Gastrocnemius medialis (tissue), 4 donors: ENCODE data around the gene LRRTM3. TPM values are rescaled to one million over a fixed set of nuclear protein-coding genes. Genes with fewer than 3 reads are reported as not detected.

ENCODE experiments used
- ATAC-seq, 2 donors: fragments of 150-250 bp; one replicate each; pipeline ENCODE4 v1.9.1; 2016
- DNase-seq, 2 donors: peaks; one replicate each; pipeline ENCODE4 v3.0.0-alpha.2; 2019
- H3K27ac ChIP-seq, 4 donors: fragments of 200-600 bp; sonication (generic); 1 replicate in 1 of 4; 2 replicates in 3 of 4; pipeline ENCODE4 v1.5.1; 2016 to 2018; ENCODE audit warnings: mild to moderate bottlenecking in 2 of 4, moderate library complexity in 1 of 4
- H3K27me3 ChIP-seq, 3 donors: fragments of 200-600 bp; sonication (generic) in 2 of 3; 1 replicate in 1 of 3; 2 replicates in 2 of 3; pipeline versions ENCODE4 v1.5.1 to v1.6.0; 2016 to 2019; ENCODE audit warnings: mild to moderate bottlenecking in 1 of 3, moderate library complexity in 1 of 3
- H3K36me3 ChIP-seq, 2 donors: fragments of 200-600 bp; sonication (generic) in 1 of 2; one replicate each; pipeline ENCODE4 v1.5.1; 2017 to 2018
- H3K4me1 ChIP-seq, 2 donors: fragments of 200-600 bp; sonication (generic) in 1 of 2; one replicate each; pipeline ENCODE4 v1.5.1; 2016 to 2017; ENCODE audit warnings: mild to moderate bottlenecking in 2 of 2
- H3K4me3 ChIP-seq, 4 donors: fragments of 200-600 bp; sonication (generic) in 3 of 4; 1 replicate in 1 of 4; 2 replicates in 3 of 4; pipeline ENCODE4 v1.5.1; 2016 to 2019; ENCODE audit warnings: mild to moderate bottlenecking in 2 of 4
- H3K9me3 ChIP-seq, 3 donors: fragments of 200-600 bp; sonication (generic) in 2 of 3; 1 replicate in 1 of 3; 2 replicates in 2 of 3; pipeline ENCODE4 v1.5.1; 2016 to 2019
- CTCF ChIP-seq, 5 experiments: fragments of 450-650 bp in 3 of 5; fragments of 200-600 bp in 2 of 5; sonication (generic) in 2 of 5; IDR thresholded peaks in 4 of 5; conservative IDR thresholded peaks in 1 of 5; 1 replicate in 4 of 5; 2 replicates in 1 of 5; pipeline ENCODE4 v1.5.1; 2016 to 2019; ENCODE audit warnings: antibody characterized with exemption in 5 of 5, mild to moderate bottlenecking in 3 of 5, moderate library complexity in 3 of 5
- POLR2A ChIP-seq, 2 donors: fragments of 450-650 bp; IDR thresholded peaks; one replicate each; pipeline ENCODE4 v1.6.1; 2017; ENCODE audit warnings: antibody characterized with exemption in 2 of 2, mild to moderate bottlenecking in 2 of 2, moderate library complexity in 2 of 2
- in situ Hi-C, 4 donors: fragments of 200-750 bp; cut with MboI; loops; one replicate each; pipeline versions ENCODE4 v1.15.0 to v1.8.0; 2017; ENCODE audit warnings: low sequenced_read_pairs in 4 of 4
- intact Hi-C: fragments of 100-400 bp; cut with DNase I; formaldehyde crosslinking; loops from one replicate; pipeline ENCODE4 v1.15.1; 2023; ENCODE audit warnings: low total_unique reads
- total RNA-seq, 4 donors: library from RNA; depleted of rRNA; stranded (reverse); fragments of >200 nt; gene quantifications; one replicate each; pipeline versions ENCODE4 v1.1.0 to v1.2.3, GENCODE V29; 2016

Gene LRRTM3
- total RNA-seq, 4 donors from 2014 or later, result not detected

GRCh38 chr10:66925373-66925772 is 463 bp upstream of the LRRTM3 start:
- H3K36me3 ChIP-seq, result no peaks in the 10 kb centered on the region
- peaks cover 5 to 15% of the 10 kb centered on the region in 2 donors for H3K4me1 ChIP-seq
- ATAC-seq, result no peak
- in situ Hi-C loops, result no loop called here
- no peak overlapping the region for H3K27ac ChIP-seq
- DNase-seq, result no peak
- no peak overlapping the region for H3K4me3 ChIP-seq
- peaks cover 4 to 6% (median 6%) of the 10 kb centered on the region in 3 donors for H3K27me3 ChIP-seq
- H3K9me3 ChIP-seq, result no peaks in the 10 kb centered on the region
- intact Hi-C loops, result no loop called here
- TF ChIP-seq POLR2A (IDR thresholded peaks at IDR 0.05) (no peak), CTCF (IDR thresholded peaks at IDR 0.05 in 4 of 5, conservative IDR thresholded peaks at IDR 0.05 in 1 of 5) (no peak)

GRCh38 chr10:66926841-66927240 is 1.0 kb downstream of the LRRTM3 start:
- DNase-seq (no peak), ATAC-seq (no peak)
- Histone ChIP-seq H3K36me3 (no peaks in the 10 kb centered on the region), H3K4me1 (peaks cover 5 to 15% of the 10 kb centered on the region in 2 donors), H3K9me3 (no peaks in the 10 kb centered on the region), H3K27ac (no peak overlapping the region), H3K4me3 (no peak overlapping the region), H3K27me3 (peaks cover 5 to 6% (median 6%) of the 10 kb centered on the region in 3 donors)
- TF ChIP-seq CTCF (IDR thresholded peaks at IDR 0.05 in 4 of 5, conservative IDR thresholded peaks at IDR 0.05 in 1 of 5) (no peak), POLR2A (IDR thresholded peaks at IDR 0.05) (no peak)
- in situ Hi-C loops, result no loop called here
- intact Hi-C loops, result no loop called here

DNA sequence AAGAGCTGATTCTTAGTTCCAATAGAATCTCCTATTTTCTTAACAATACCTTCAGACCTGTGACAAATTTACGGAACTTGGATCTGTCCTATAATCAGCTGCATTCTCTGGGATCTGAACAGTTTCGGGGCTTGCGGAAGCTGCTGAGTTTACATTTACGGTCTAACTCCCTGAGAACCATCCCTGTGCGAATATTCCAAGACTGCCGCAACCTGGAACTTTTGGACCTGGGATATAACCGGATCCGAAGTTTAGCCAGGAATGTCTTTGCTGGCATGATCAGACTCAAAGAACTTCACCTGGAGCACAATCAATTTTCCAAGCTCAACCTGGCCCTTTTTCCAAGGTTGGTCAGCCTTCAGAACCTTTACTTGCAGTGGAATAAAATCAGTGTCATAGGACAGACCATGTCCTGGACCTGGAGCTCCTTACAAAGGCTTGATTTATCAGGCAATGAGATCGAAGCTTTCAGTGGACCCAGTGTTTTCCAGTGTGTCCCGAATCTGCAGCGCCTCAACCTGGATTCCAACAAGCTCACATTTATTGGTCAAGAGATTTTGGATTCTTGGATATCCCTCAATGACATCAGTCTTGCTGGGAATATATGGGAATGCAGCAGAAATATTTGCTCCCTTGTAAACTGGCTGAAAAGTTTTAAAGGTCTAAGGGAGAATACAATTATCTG is 1.6 kb downstream of the LRRTM3 start:
- Histone ChIP-seq H3K4me3 (no peak overlapping the region), H3K9me3 (no peaks in the 10 kb centered on the region), H3K27ac (no peak overlapping the region), H3K27me3 (peaks cover 5 to 6% (median 6%) of the 10 kb centered on the region in 3 donors), H3K36me3 (no peaks in the 10 kb centered on the region), H3K4me1 (peaks cover 5 to 15% of the 10 kb centered on the region in 2 donors)
- in situ Hi-C loops (no loop called here), intact Hi-C loops (no loop called here)
- no peak for TF ChIP-seq CTCF (IDR thresholded peaks at IDR 0.05 in 4 of 5, conservative IDR thresholded peaks at IDR 0.05 in 1 of 5)
- TF ChIP-seq POLR2A (IDR thresholded peaks at IDR 0.05), result no peak
- DNase-seq (no peak), ATAC-seq (no peak)

GRCh38 chr10:66927971-66928770 is 2.3 kb downstream of the LRRTM3 start:
- TF ChIP-seq CTCF (IDR thresholded peaks at IDR 0.05 in 4 of 5, conservative IDR thresholded peaks at IDR 0.05 in 1 of 5), result no peak
- TF ChIP-seq POLR2A (IDR thresholded peaks at IDR 0.05), result no peak
- intact Hi-C loops (no loop called here), in situ Hi-C loops (no loop called here)
- Histone ChIP-seq H3K27me3 (peaks cover 5 to 6% (median 6%) of the 10 kb centered on the region in 3 donors), H3K4me3 (peak overlapping the region in 2 of 4 donors; percentile 10 to 13), H3K27ac (no peak overlapping the region), H3K9me3 (no peaks in the 10 kb centered on the region), H3K4me1 (peaks cover 5 to 15% of the 10 kb centered on the region in 2 donors), H3K36me3 (no peaks in the 10 kb centered on the region)
- no peak for ATAC-seq
- DNase-seq, result no peak
